Renal cortical epithelial cell (primary cell): Measurements from ENCODE around the gene PTPN21. TPM values are rescaled to one million over a fixed set of nuclear protein-coding genes. Genes with fewer than 3 reads are reported as not detected.

Experiments
- DNase-seq: peaks from one replicate; pipeline ENCODE4 v3.0.0-alpha.2; 2011; ENCODE audit warnings: low read depth
- total RNA-seq: library from RNA; depleted of rRNA; stranded (reverse); fragments of >200 nt; gene quantifications from 2 replicates; pipeline ENCODE4 v1.2.3, GENCODE V29; 2014

Gene PTPN21
- 6.8 and 22.1 TPM in 2 replicates for total RNA-seq

- no peak for DNase-seq
These were observed at the start of gene PTPN21 for GRCh38 chr14:88554457-88555286. PTPN21 (minus strand) TSS chr14:88555007; CDS start chr14:88550417, 4,590 bp downstream.

DNA sequence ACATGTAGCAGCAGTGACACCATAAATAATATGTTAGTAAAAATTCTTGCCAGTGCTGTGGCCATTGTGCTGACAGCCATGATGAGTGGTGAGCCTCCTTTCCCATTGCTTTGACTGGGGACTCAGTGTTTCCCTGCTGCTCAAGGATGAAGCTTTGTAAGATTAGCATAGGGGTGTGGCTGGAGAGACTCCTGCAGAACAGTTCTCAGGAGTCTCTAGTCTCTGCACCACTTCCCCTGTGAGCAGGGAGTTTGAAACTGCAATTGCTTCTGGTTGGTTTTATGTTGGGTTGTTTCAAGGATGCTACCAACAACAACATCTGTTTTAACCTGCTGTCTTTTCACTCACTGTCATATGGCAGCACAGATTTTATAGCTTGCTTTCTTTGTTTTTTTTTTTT lies 49.4 kb upstream of the PTPN21 start:
- DNase-seq = no peak

DNA sequence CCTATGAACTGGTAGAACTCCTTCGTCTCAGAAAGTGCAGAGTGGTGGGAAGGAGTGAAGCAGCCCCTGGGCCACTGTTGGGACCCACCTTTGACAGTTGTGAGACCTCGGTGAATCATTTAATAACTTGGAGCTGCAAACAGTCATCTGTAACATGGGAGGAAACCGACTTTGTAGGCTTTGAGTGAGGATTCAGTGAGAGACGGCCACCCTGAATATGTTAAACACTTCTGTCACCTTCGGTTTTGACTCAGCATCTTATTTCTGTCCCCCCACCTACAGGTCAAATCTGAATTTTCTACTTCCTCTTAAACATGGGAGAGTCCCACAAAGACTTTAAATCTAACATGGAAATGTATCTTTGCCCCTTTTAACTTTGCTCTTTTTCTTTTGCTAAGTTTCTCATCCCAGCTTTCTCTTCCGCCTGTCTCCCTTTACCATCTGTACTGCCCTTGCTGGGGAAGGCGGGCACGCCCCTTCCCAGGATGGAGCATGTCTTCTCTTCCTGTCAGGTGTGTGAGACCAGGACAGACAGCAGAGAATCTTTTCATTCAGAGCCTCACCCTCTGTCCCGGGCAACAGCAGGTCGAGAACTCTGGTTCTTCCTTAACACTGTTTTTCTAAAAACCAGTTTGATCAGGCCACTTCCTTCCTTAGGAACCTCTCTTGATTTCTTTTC lies 45.1 kb upstream of the PTPN21 start:
- no peak for DNase-seq

DNA sequence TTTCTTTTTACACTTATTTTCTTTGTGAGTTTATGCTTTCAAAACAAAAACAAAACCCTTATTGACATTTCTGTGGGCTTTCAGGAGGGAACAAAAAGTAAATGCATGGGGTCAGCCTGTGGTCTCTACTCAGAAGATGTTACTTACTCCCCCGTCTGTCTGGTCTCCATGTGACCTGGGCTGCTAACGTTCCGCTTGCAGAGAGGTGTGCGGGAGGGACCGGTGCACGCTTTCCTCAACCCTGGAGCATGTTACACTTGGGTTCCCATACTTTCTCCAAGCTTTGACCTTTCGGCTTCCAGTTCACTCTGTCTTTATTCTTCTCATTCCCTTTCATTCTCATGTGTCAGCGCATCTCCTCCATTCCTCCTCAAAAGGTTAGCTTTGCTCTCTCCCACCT lies 44.5 kb upstream of the PTPN21 start:
- no peak for DNase-seq

DNA sequence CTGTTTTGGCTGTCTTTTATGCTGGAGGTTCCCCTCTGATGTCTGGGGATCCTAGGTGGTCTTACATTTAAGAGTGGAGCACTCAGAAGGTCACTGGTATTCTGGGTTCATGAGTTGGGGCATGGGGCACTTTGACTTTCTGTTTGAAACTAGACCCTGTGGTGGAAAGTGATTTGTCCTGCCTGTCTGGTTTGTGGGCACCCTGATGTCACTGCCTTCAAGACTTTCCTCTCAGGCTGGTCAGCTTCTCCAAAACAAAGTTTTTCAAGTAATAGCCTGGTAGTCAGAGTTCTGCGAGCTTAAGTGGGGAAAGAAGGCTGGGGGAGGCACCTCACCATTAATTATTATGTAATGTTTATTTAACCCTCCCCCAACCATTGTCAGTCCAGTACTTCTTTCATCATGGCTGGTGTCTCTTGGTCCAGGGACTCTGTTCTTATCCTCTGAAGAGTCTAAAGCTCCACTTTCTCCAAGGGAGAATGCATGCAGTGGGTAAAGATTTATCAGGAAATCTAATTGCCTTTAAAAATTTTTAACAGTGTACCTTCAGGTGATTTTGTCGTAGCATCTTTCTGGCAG lies 43.4 kb upstream of the PTPN21 start:
- DNase-seq = no peak

- no peak for DNase-seq
These were observed 42.8 kb upstream of the PTPN21 start for GRCh38 chr14:88597601-88598000.

- DNase-seq = no peak
These were observed 42.2 kb upstream of the PTPN21 start for GRCh38 chr14:88597038-88597437.

GRCh38 chr14:88592031-88592430 lies 37.2 kb upstream of the PTPN21 start:
- no peak for DNase-seq

DNA sequence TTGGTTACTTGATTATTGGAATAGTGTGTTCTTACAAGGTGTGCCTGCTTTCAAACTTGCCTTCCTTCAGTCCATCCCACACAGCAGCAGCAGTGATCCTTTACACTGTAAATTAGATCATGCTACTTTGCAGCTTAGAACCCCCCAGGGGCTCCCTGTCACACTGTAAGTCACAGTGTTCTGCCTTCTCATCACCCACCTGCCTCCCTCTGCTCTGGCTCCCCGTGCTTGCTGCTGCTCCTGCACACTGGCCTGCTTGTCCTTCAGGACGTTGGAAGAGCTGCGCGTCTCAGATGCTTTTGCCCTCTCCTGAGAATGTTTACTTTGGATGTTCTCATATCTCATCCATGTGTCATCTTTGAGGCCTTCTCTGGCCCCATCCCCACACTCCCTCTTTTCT lies 35.4 kb upstream of the PTPN21 start:
- no peak for DNase-seq

DNA sequence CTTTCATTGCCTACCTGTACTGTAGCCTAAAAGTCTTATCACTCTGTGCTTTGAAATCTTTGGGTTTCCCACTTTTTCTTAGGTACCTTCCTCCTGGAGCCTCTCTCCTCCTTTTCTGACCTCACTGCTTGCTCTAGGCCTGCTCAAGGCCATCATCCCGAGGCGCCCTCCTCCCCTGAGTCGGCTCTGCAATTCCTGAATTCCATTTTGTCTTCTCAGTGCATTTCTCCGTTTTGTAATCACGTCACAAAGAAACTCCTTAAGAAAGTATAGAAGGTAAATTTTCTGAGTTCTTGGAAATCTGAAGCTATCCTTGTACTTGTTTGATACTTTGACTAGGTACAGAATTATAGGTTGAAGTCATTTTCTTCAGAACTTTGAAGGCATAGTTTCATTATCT lies 33.3 kb upstream of the PTPN21 start:
- no peak for DNase-seq

- DNase-seq = no peak
These were observed 29.6 kb upstream of the PTPN21 start for GRCh38 chr14:88584451-88584850.

DNA sequence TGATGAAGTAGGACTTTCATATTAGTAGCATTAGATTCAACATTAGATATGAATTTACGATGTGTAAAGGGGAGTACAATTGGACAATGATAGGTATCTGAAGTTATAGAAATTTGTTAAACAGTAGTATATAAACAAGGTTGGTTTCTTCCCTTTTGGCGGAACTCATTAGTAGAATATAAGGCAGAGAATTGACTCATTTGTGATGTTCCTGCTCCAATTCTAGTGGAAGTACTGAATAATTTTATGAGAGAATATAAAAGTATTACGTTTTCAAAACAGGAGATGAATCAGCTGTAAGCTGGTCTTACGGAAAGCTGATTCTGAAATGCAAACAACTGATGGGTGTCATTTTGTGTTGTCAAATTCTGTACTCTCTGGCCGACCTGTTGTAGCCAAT lies 21.4 kb upstream of the PTPN21 start:
- DNase-seq = no peak

DNA sequence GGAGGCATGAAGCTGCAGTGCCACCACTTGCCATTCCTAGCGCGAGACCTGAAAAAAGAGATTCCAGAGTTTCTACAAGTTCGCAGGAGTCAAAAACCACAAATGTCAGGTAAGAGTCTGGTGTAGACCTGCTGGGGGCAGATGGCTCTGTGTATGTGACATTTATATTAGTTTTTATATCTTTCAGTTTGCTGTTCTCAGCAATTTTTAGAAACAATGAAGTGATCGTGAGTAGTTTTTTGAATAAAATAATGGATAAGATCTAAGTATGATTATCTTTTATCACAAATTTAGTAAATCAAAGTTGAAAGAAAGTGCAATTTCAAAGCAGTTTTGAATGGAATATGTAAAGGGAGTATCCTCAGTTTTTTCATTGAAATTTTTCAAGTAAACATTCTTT lies 17.3 kb upstream of the PTPN21 start:
- no peak for DNase-seq

DNA sequence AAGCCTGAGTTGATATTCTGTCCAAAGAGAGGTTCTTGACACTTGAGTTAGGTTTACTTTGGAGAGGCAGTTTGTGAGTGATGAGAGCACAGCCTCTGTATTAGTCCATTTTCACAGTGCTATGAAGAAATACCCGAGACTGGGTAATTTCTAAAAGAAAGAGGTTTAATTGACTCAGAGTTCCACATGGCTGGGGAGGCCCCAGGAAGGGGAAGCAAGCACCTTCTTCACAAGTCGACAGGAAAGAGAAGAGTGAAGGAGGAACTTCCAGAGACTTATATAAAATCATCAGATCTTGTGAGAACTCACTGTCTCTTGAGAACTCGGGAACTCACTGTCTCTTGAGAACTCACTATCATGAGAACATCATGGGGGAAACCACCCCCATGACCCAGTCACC lies 13.4 kb upstream of the PTPN21 start:
- DNase-seq = no peak

DNA sequence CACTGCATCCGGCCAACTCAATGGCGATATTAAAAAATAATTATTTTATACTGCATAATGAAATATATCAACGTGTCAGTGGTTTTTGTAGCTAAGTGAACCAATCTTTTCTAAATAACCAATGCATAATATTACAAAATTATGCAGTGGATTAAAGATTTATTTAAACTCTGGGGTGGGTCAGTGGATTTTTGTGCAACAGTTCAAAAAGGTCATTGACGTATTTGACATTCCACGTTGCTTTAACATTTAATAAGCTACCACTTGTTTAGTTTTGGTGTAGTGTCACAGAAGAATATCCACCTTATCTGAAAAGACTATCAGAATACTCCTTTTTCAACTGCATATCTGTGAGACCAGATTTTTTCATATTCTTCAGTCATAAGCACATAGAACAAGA lies 10.6 kb upstream of the PTPN21 start:
- no peak for DNase-seq

DNA sequence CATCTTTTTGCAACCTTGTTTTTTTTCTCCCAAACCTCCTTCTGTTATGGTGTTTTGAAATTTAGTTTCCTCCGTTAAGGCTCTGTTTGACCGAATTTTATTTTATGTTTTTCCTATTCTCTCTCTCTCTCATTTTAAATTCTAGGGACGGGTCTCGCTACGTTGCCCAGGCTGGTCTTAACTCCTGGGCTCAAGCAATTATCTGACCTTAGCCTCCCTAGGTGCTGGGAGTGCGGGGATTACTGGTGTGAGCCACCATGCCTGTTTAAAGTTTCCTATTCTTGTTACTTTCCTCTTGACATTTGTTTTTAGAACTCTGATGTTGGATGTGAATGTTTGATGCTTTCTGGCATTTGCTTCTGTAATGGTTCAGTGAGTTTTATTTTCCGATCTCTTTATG lies 9.0 kb upstream of the PTPN21 start:
- DNase-seq = no peak

GRCh38 chr14:88562831-88563686 lies 8.3 kb upstream of the PTPN21 start, which contains the start of gene ZC3H14:
ZC3H14 (plus strand) TSS chr14:88563037; CDS start chr14:88563134, 97 bp downstream.
- peak; percentile 56 for DNase-seq

DNA sequence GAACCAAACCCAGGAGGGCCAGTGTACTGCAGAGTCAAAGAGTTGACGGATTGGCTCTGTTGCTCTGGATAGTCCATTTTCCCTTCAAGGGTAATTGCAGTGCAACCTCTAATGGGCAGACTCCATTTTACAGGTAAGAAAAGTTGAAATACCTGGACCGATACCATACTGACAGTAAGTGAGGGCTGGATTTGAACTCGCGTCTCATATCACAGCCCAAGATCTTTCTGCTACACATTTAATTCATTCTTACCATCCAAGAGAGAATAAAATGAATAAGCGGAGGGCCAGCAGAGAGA lies 7.7 kb upstream of the PTPN21 start:
- DNase-seq = no peak

DNA sequence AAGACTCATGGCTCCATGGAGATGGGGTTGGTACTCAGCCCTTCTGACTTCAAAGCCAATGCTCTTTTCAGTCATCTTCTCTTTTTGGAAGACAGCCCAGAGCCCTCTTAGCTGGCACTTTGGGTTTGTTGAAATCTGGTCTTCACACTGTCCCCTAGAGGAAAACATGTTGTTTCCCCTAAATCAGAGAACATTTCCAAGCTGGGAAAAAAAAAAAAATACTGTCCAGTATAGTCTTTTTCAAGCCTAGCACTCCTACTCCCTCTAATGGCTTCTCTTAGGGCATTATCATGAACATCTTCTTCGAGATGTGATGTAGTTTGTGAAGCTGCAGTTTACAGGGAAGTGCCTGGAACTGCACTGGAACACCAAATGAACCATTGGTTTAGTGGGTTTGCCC lies 5.0 kb upstream of the PTPN21 start:
- DNase-seq = peak; percentile 67

DNA sequence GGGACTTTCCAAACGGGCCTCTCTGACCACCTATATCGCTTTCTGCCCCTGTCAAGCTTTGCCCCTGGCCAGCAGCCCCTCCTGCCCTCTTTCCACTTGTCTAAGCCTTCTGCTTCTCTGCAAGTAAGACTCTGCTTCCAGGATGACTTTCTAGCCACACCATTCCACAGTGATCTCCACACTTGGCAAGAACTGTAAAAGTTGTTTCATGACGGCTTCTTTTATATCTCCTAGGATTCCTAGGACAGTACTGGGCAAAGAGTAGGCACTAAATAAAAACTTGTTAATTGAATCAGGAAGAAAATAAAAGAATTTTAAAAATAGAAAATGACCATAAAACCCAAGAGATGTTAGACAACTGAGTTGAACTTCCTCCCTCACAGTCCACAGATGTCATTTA lies 1.8 kb upstream of the PTPN21 start:
- no peak for DNase-seq

DNA sequence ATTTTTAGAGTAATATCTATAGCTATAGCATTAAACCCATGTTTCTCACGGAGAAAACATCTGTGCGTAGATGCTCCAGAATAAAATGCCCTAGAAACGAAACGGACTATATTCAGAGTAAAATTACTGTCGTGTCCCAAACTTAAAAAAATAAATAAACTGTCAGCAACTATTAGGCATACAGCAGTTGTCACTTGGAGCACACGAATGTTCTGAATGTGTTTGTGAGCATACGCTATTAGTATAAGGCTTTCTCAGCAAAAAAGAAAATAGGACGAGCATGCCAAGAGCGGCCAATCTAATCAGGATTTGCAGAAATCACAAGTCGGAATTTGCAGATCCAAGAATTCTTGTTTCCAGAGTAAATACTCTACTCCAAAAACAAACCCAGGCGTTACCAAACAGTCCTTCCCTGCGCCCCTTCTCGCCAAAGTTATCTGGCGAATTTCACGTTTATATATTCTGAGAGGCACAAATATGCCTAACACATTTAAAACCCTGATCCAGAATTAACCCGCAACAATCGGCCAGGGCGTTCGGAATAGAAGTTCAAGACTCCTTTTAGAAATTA lies 836 bp downstream of the PTPN21 start:
- DNase-seq = no peak

DNA sequence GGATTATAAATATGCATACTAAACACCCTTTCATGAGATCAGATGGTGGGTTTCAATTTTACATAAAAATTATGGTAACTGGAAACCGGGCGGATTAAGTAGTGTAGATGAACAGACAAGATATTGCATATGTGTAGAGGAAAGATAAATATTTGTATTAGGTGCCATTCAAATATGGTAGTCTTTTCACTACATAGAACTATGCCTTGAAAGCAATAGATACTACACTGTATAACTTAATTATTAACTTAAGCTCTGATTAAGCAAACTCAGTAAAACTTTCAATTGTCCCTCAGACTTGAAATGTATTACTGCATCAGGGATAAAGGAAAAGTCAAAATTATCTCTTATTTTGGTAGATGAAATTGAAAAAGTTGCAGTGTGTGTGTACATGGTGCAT lies 1.9 kb downstream of the PTPN21 start:
- peak; percentile 50 for DNase-seq
